ENCODE measurements around the gene MPST.

Gene MPST

GRCh38 chr22:37022483-37023337 lies 3.2 kb downstream of the MPST start:
- no peak for DNase-seq (ENCODE audit: low read depth in 2 of 2)

- no peak for DNase-seq (ENCODE audit: low read depth in 2 of 2)
Measured at GRCh38 chr22:37023743-37024338, 4.3 kb downstream of the MPST start.

GRCh38 chr22:37024339-37025157 lies 5.0 kb downstream of the MPST start:
- DNase-seq (ENCODE audit: low read depth in 2 of 2) = no peak

GRCh38 chr22:37025500-37026070 lies 6.0 kb downstream of the MPST start:
- no peak for DNase-seq (ENCODE audit: low read depth in 2 of 2)

- DNase-seq (ENCODE audit: low read depth in 2 of 2) = no peak
Measured at GRCh38 chr22:37026325-37026724, 6.8 kb downstream of the MPST start.

GRCh38 chr22:37027556-37027955 lies 8.0 kb downstream of the MPST start:
- DNase-seq (ENCODE audit: low read depth in 2 of 2) = no peak

- no peak for DNase-seq (ENCODE audit: low read depth in 2 of 2)
Measured at GRCh38 chr22:37028692-37029674, 9.4 kb downstream of the MPST start.

GRCh38 chr22:37030560-37031281 lies 11.2 kb downstream of the MPST start:
- no peak for DNase-seq (ENCODE audit: low read depth in 2 of 2)

GRCh38 chr22:37032134-37032534 lies 12.6 kb downstream of the MPST start:
- no peak for DNase-seq (ENCODE audit: low read depth in 2 of 2)

GRCh38 chr22:37032535-37033460 lies 13.3 kb downstream of the MPST start:
- DNase-seq (ENCODE audit: low read depth in 2 of 2) = no peak

- no peak for DNase-seq (ENCODE audit: low read depth in 2 of 2)
Measured at GRCh38 chr22:37033605-37034430, 14.3 kb downstream of the MPST start.

GRCh38 chr22:37036655-37037377 lies 17.3 kb downstream of the MPST start:
- DNase-seq (ENCODE audit: low read depth in 2 of 2) = no peak

- DNase-seq (ENCODE audit: low read depth in 2 of 2) = no peak
Measured at GRCh38 chr22:37037669-37038068, 18.1 kb downstream of the MPST start.

GRCh38 chr22:37039466-37039865 lies 19.9 kb downstream of the MPST start:
- DNase-seq (ENCODE audit: low read depth in 2 of 2) = no peak

- DNase-seq (ENCODE audit: low read depth in 2 of 2) = no peak
Measured at GRCh38 chr22:37043209-37043827, 23.8 kb downstream of the MPST start.

- DNase-seq (ENCODE audit: low read depth in 2 of 2) = peak; percentile 45 to 57
Measured at GRCh38 chr22:37043828-37044538, 24.4 kb downstream of the MPST start.

Data from stimulated activated CD4-positive, alpha-beta T cell treated with anti-CD3 and anti-CD28 coated beads, Interleukin-4, amount 100 ng/mL, for 48 hours (primary cell).